ENCODE results near the gene ARV1.

DNA sequence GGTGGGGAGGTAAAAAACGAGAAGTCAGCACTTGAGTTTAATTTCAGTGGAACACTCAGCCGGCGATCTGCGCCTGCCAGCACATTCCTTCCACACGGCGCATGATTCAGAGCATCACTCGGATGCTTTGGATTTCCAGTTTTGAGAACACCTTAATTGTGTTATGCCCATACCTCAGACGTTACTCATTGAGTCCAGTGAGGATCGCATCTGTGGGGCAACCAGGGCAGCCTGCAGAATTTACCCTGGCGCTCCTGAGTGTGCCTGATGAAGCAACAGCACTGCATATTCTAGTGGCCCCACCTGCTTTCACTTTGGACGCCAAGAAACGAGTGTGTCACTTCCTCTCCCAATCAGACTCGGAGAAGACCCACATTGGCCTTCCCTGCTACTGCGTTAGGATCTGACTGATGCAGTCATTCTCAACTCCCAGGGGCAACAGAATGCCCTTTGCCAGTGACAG lies 41.3 kb downstream of the ARV1 start:
- no peak for TF ChIP-seq ZC3H10 (CRISPR knock-in tag; IDR thresholded peaks at IDR 0.05)
- no peak for TF ChIP-seq ARNTL (CRISPR knock-in tag; IDR thresholded peaks at IDR 0.05; ENCODE audit: borderline replicate concordance, low read depth)
- TF ChIP-seq RARB (CRISPR knock-in tag; IDR thresholded peaks at IDR 0.05) = no peak
- TF ChIP-seq, protein P1, sequence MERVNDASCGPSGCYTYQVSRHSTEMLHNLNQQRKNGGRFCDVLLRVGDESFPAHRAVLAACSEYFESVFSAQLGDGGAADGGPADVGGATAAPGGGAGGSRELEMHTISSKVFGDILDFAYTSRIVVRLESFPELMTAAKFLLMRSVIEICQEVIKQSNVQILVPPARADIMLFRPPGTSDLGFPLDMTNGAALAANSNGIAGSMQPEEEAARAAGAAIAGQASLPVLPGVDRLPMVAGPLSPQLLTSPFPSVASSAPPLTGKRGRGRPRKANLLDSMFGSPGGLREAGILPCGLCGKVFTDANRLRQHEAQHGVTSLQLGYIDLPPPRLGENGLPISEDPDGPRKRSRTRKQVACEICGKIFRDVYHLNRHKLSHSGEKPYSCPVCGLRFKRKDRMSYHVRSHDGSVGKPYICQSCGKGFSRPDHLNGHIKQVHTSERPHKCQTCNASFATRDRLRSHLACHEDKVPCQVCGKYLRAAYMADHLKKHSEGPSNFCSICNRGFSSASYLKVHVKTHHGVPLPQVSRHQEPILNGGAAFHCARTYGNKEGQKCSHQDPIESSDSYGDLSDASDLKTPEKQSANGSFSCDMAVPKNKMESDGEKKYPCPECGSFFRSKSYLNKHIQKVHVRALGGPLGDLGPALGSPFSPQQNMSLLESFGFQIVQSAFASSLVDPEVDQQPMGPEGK (CRISPR knock-in tag; IDR thresholded peaks at IDR 0.05; ENCODE audit: borderline replicate concordance) = no peak
- TF ChIP-seq ISL1 (CRISPR knock-in tag; IDR thresholded peaks at IDR 0.05) = no peak
- TF ChIP-seq OSR1 (CRISPR knock-in tag; IDR thresholded peaks at IDR 0.05) = no peak
- TF ChIP-seq ZNF565 (CRISPR knock-in tag; conservative IDR thresholded peaks at IDR 0.05; ENCODE audit: low read depth) = no peak
- TF ChIP-seq ESRRG (CRISPR knock-in tag; IDR thresholded peaks at IDR 0.05) = no peak
- TF ChIP-seq GLIS3 (CRISPR knock-in tag; IDR thresholded peaks at IDR 0.05) = no peak
- no peak for TF ChIP-seq ZNF8 (CRISPR knock-in tag; IDR thresholded peaks at IDR 0.05)
- TF ChIP-seq ZFP3 (CRISPR knock-in tag; IDR thresholded peaks at IDR 0.05) = no peak
